NCI-H510A treated with DMSO at 0.1 percent for 48 hours (cell line): Measurements from ENCODE around the gene AVPI1.
A peak's percentile ranks its signal among the peaks of the same experiment; 100 is the strongest.

Source experiments
- DNase-seq: peaks from one replicate; lab custom pipeline; 2025; lab: John Stamatoyannopoulos, UW

AVPI1 gene

GRCh38 chr10:97686962-97687784, at the start of gene AVPI1:
AVPI1 (minus strand) TSS chr10:97687241; CDS start chr10:97679905, 7,336 bp downstream.
- DNase-seq = peak; percentile 95

- no peak for DNase-seq
These were observed 49.4 kb upstream of the AVPI1 start for GRCh38 chr10:97736403-97736901.

- DNase-seq = no peak
These were observed 47.0 kb upstream of the AVPI1 start for GRCh38 chr10:97734021-97734420.

- no peak for DNase-seq
These were observed 46.2 kb upstream of the AVPI1 start for GRCh38 chr10:97733256-97733655.

GRCh38 chr10:97732052-97732359, 45.0 kb upstream of the AVPI1 start:
- no peak for DNase-seq

GRCh38 chr10:97731346-97732051, 44.5 kb upstream of the AVPI1 start:
- DNase-seq = peak; percentile 84

GRCh38 chr10:97729014-97729413, 42.0 kb upstream of the AVPI1 start:
- DNase-seq = no peak

- no peak for DNase-seq
These were observed 39.7 kb upstream of the AVPI1 start for GRCh38 chr10:97726636-97727178.

GRCh38 chr10:97724341-97724941, 37.4 kb upstream of the AVPI1 start:
- no peak for DNase-seq

GRCh38 chr10:97723001-97723400, 36.0 kb upstream of the AVPI1 start:
- no peak for DNase-seq

GRCh38 chr10:97721871-97722780, 35.1 kb upstream of the AVPI1 start:
- no peak for DNase-seq

GRCh38 chr10:97719602-97720001, 32.6 kb upstream of the AVPI1 start:
- no peak for DNase-seq

GRCh38 chr10:97718659-97719142, 31.7 kb upstream of the AVPI1 start:
- peak; percentile 92 for DNase-seq

- no peak for DNase-seq
These were observed 31.1 kb upstream of the AVPI1 start for GRCh38 chr10:97718178-97718577.

GRCh38 chr10:97717627-97718026, 30.6 kb upstream of the AVPI1 start:
- DNase-seq = no peak

GRCh38 chr10:97715259-97715874, 28.3 kb upstream of the AVPI1 start:
- no peak for DNase-seq

- no peak for DNase-seq
These were observed 27.6 kb upstream of the AVPI1 start for GRCh38 chr10:97714401-97715258.

GRCh38 chr10:97713826-97714400, 26.9 kb upstream of the AVPI1 start:
- DNase-seq = peak; percentile 35

- DNase-seq = peak; percentile 66
These were observed 26.3 kb upstream of the AVPI1 start, which contains the start of gene MARVELD1 for GRCh38 chr10:97713339-97713825. MARVELD1 (plus strand) TSS chr10:97713730; CDS start chr10:97713877, 147 bp downstream.
